ENCODE data around the gene BTBD2. TPM values are rescaled to one million over a fixed set of nuclear protein-coding genes. Genes with fewer than 3 reads are reported as not detected.
"Not testable (repeated sequence)": the region's sequence is repeated elsewhere in the genome, so short reads cannot be mapped to it uniquely, and the experiment has no call there.

BTBD2 gene
- total RNA-seq, 1 donor: 23.2 TPM

- no peaks in the 10 kb centered on the region for H3K9me3 ChIP-seq (ENCODE audit: low read depth, low read length)
- no peak overlapping the region for H3K4me3 ChIP-seq (ENCODE audit: low read length)
- H3K27me3 ChIP-seq (ENCODE audit: insufficient read depth, low read length): no peaks in the 10 kb centered on the region
- H3K4me1 ChIP-seq (ENCODE audit: insufficient read depth, low read length): no peaks in the 10 kb centered on the region
These were observed 24.2 kb downstream of the BTBD2 start for GRCh38 chr19:1991018-1991913.

DNA sequence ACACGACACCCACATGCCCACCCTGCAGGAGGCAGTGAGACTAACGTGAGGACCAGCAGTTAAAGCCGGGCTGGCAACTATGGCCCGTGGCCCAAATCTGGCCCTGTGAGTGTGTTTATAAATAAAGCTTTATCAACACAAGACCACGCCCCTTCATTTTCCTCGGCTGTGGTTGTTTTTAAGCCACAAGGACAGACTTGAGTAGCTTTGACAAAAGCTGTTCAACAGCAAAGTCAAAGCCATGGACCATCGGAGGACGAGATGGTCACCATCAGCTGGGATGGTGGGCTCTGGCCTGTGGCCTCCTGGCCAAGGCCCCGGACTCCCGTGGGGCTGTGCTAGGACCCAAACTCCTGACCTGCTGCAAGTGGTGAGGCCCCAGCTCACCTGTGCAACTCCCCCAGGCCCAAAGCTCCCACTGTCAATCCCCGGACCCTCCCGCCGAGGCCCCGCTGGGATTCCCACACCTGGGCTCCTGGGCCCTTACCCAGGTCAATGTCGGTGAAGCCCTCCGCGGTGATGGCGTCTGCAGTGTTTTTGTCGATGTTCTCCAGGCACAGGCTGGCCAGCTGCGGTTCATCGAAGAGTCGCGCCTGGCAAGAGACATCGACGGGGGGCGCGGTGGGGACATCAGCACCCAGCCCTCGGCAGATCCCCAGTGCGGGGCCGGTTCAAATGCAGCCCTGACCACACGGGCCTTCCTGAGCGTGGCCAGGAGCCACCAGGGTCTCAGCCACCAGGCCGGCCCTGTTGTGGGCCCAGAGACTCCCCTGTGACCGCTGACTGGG lies 25.1 kb downstream of the BTBD2 start:
- no peaks in the 10 kb centered on the region for H3K4me1 ChIP-seq (ENCODE audit: insufficient read depth, low read length)
- H3K4me3 ChIP-seq (ENCODE audit: low read length): no peak overlapping the region
- no peaks in the 10 kb centered on the region for H3K9me3 ChIP-seq (ENCODE audit: low read depth, low read length)
- H3K27me3 ChIP-seq (ENCODE audit: insufficient read depth, low read length): no peaks in the 10 kb centered on the region

- Histone ChIP-seq H3K4me3 (ENCODE audit: low read length) (no peak overlapping the region), H3K9me3 (ENCODE audit: low read depth, low read length) (no peaks in the 10 kb centered on the region), H3K27me3 (ENCODE audit: insufficient read depth, low read length) (no peaks in the 10 kb centered on the region), H3K4me1 (ENCODE audit: insufficient read depth, low read length) (no peaks in the 10 kb centered on the region)
These were observed 25.8 kb downstream of the BTBD2 start for GRCh38 chr19:1989513-1990229.

DNA sequence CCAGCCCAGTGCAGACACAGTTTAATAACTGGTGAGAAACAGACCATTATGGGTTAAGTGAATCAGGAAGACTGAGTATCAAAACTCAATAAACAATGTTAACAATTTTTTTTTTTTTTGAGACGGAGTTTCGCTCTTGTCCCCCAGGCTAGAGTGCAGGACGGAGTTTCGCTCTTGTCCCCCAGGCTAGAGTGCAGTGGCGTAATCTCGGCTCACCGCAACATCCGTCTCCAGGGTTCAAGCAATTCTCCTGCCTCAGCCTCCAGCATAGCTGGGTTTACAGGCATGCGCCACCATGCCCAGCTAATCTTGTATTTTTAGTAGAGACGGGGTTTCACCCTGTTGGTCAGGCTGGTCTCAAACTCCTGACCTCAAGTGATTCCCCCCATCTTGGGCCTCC lies 27.1 kb downstream of the BTBD2 start:
- not testable (repeated sequence) for H3K27me3 ChIP-seq (ENCODE audit: insufficient read depth, low read length); H3K4me1 ChIP-seq (ENCODE audit: insufficient read depth, low read length); H3K9me3 ChIP-seq (ENCODE audit: low read depth, low read length); H3K4me3 ChIP-seq (ENCODE audit: low read length)

DNA sequence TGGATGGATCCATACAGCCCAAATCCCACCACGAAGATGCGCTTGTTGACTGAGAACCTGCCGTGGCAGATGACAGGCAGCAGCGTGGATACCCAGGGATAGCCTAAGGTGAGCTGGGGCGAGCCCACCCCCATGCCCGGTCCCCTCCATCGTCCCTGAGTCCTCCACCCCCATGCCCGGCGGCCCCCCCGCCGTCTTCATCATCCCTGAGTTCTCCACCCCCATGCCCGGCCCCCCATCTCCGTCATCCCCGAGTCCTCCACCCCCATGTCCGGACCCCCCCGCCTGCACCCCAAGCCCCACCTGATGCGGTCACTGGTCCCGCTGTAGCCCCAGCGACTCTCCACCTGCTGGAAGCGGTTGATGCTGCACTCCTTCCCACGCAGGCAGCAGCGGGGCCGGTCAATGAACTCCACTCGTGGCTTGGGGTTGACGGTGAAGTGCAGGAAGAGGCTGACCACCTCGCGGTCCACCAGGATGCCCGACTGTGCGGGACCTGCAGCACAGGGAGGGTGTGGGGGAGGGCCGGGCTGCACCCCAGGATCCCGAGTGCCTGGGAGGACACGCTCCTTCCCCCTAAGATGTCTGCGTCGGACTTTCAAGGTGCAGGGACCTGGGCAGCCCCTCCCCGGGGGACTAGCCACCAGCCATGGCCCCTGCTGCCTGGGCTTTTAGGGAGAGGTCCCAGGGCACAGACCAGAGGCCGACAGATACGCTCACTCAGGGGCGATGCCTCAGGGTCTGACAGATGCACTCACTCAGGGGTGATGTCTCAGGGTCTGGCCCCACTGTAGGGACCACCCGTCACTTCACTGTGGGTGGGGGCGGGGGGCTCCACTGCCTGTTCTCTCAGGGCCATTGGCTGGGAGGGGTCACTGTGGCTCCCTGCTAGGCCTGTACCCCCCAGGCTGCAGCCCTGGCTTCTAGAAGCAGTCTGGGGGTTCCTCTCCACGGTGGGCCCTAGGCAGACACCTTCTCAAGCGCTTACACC lies 28.0 kb downstream of the BTBD2 start:
- H3K9me3 ChIP-seq (ENCODE audit: low read depth, low read length): no peaks in the 10 kb centered on the region
- no peak overlapping the region for H3K4me3 ChIP-seq (ENCODE audit: low read length)
- no peaks in the 10 kb centered on the region for H3K4me1 ChIP-seq (ENCODE audit: insufficient read depth, low read length)
- no peaks in the 10 kb centered on the region for H3K27me3 ChIP-seq (ENCODE audit: insufficient read depth, low read length)

GRCh38 chr19:1986357-1987162 lies 29.0 kb downstream of the BTBD2 start:
- H3K4me1 ChIP-seq (ENCODE audit: insufficient read depth, low read length): no peaks in the 10 kb centered on the region

DNA sequence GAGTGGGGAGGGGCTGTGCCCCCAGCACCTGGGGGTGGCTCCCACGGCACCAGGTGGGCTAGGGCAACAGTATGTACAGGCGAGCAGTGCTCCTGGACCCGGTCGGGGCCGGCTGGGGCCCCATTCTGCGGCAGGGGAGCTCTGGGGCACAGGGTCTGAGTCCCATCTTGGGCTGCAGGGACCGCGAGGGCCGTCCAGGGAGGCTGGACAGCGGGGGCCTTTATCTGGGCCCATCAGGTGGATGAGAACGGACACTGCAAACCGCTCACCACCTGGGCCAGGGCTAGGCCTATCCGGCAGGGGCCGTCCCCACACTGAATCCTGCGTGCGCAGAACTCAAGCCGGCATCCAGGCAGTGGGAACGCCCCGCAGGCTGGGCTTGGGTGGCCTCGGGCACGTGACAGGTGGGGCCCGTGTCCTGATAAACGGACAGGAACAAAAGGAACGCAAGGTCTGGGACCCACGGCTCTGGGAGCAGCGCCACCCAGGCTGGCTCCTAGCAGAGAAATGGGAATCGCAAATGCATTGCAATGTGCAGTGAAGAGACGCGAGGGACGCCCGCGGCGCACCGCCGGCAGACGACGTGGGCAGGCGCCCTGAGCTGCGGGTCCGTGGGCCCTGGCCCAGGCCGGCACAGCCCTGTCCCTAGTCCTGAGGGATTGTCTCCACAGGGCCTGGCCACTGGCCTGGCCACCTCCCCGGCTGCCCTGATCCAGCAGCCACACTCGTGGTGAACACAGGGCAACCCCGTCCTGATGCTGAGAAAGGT lies 29.7 kb downstream of the BTBD2 start:
- H3K4me1 ChIP-seq (ENCODE audit: insufficient read depth, low read length): no peaks in the 10 kb centered on the region
- no peaks in the 10 kb centered on the region for H3K9me3 ChIP-seq (ENCODE audit: low read depth, low read length)
- H3K27me3 ChIP-seq (ENCODE audit: insufficient read depth, low read length): no peaks in the 10 kb centered on the region

More at GRCh38 chr19:1986357-1987162, 29.0 kb downstream of the BTBD2 start:
- Histone ChIP-seq H3K9me3 (ENCODE audit: low read depth, low read length) (no peaks in the 10 kb centered on the region), H3K27me3 (ENCODE audit: insufficient read depth, low read length) (no peaks in the 10 kb centered on the region), H3K4me3 (ENCODE audit: low read length) (no peak overlapping the region)

DNA sequence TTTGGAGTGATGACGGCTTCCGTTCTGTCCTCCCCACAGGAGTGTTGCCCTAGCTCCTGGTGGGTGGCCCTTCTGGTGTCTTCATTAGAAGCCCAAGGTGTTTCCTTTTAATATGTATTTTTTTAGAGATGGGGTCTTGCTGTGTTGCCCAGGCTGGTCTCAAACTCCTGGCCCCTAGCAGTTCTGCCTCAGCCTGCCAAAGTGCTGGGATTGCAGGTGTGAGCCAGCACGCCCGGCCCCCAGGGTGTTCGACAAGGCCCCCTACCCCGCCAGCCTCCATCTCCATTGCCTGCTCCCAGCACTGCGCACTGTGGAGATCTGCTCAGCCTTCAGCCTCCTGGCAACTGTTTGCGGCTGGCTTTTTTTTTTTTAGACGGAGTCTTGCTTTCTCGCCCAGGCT lies 31.2 kb downstream of the BTBD2 start:
- Histone ChIP-seq H3K9me3 (ENCODE audit: low read depth, low read length) (no peaks in the 10 kb centered on the region), H3K4me1 (ENCODE audit: insufficient read depth, low read length) (no peaks in the 10 kb centered on the region), H3K27me3 (ENCODE audit: insufficient read depth, low read length) (no peaks in the 10 kb centered on the region), H3K4me3 (ENCODE audit: low read length) (no peak overlapping the region)

More for the DNA sequence above, 29.7 kb downstream of the BTBD2 start:
- no peak overlapping the region for H3K4me3 ChIP-seq (ENCODE audit: low read length)

DNA sequence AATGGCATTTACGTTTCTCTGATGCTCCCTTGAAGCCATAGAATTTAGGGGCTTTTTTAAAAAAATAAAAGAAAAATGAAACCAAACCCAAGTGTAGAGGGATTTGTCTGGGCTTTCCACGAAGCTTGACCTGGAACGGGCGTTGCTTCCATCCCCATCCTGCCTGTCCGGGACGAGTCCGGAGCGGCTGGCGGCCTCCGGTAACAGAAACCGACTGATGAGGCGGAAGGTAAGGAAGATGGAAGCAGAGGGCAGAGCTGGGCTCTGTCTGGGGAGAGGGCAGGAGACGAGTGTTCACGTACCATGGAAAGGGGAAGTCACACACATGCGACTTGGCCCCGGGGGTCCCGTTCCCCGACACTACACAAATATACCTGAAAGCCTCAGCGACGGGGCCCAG lies 34.3 kb downstream of the BTBD2 start:
- no peaks in the 10 kb centered on the region for H3K27me3 ChIP-seq (ENCODE audit: insufficient read depth, low read length)
- H3K9me3 ChIP-seq (ENCODE audit: low read depth, low read length): no peaks in the 10 kb centered on the region
- no peaks in the 10 kb centered on the region for H3K4me1 ChIP-seq (ENCODE audit: insufficient read depth, low read length)
- H3K4me3 ChIP-seq (ENCODE audit: low read length): no peak overlapping the region

GRCh38 chr19:1980809-1981181 lies 34.7 kb downstream of the BTBD2 start:
- no peaks in the 10 kb centered on the region for H3K9me3 ChIP-seq (ENCODE audit: low read depth, low read length)
- no peak overlapping the region for H3K4me3 ChIP-seq (ENCODE audit: low read length)
- no peaks in the 10 kb centered on the region for H3K4me1 ChIP-seq (ENCODE audit: insufficient read depth, low read length)
- H3K27me3 ChIP-seq (ENCODE audit: insufficient read depth, low read length): no peaks in the 10 kb centered on the region

DNA sequence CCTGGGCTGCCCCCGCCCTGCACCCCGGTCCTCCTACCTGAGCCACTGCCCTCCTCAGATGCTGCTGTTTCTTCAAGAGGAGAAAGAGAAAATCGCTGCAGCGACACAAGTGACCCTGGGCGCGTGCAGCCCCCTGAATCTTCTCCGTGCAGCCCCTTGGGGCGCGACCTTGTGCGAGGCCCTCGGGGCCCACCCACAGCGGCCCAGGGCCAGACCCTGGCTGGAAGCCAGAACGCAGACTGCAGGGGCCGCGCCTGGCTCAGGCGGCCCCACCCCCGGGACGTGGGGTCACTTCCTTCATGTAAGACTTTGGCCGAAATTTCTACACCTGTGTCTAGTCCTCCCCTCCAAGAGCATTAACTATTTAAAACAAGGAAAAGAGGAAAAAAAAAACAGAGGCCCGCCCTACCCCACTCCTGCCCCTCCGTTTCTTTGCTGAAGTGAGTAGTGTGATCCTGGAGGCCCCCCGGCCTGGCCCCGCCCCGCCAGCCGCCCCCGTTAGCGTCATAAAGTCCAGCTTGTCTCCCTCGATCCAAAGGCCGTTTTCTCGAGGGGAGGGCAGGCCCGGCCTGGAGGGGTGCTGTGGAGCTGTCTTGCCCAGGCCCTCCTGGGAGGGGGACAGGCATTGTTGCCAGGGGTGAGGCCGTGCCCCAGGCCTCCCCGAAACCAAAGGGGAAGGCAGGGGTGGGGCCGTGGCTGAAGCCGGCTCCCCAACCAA lies 35.3 kb downstream of the BTBD2 start:
- H3K9me3 ChIP-seq (ENCODE audit: low read depth, low read length): no peaks in the 10 kb centered on the region
- H3K4me1 ChIP-seq (ENCODE audit: insufficient read depth, low read length): no peaks in the 10 kb centered on the region
- no peaks in the 10 kb centered on the region for H3K27me3 ChIP-seq (ENCODE audit: insufficient read depth, low read length)
- H3K4me3 ChIP-seq (ENCODE audit: low read length): no peak overlapping the region

GRCh38 chr19:1979642-1980041 lies 35.9 kb downstream of the BTBD2 start:
- H3K9me3 ChIP-seq (ENCODE audit: low read depth, low read length): no peaks in the 10 kb centered on the region
- no peaks in the 10 kb centered on the region for H3K27me3 ChIP-seq (ENCODE audit: insufficient read depth, low read length)
- no peaks in the 10 kb centered on the region for H3K4me1 ChIP-seq (ENCODE audit: insufficient read depth, low read length)
- H3K4me3 ChIP-seq (ENCODE audit: low read length): no peak overlapping the region
